ENCODE measurements around the gene IRS4.

DNA sequence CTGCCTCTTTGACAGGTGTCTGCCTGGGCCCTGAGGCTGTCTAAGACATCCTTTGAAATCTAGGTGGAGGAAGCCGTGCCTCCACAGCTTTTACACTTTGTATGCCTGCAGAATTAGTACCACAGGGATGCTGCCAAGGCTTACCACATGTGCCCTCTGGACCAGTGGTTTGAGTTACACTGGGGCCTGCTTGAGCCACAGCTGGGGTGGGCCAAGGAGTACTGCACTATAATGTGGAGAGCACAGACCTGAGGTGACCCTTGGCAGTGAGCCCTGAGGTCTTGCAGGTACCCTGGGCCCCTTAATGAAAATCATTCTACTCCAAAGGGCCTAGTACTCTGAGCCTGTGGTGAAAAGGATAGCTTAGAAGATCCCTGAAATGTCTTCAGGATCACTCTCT, 27.2 kb upstream of the IRS4 start:
- TF ChIP-seq POLR2A (IDR thresholded peaks at IDR 0.05): no peak
- no peak for TF ChIP-seq CTCF (IDR thresholded peaks at IDR 0.05)
- no peak for TF ChIP-seq EP300 (IDR thresholded peaks at IDR 0.05)

All from upper lobe of left lung (tissue), 4 donors.